Lung (tissue), 12 donors: Measurements from ENCODE around the gene USP32. TPM values are rescaled to one million over a fixed set of nuclear protein-coding genes. Genes with fewer than 3 reads are reported as not detected.
A peak's percentile ranks its signal among the peaks of the same experiment; 100 is the strongest.

Experiments used
- ATAC-seq: fragments of 200-7000 bp; cut with Tn5 transposase; one replicate; pipeline ENCODE4 v1.9.1; 2020; ENCODE audit warnings: moderate number of reproducible peaks; ENCODE audit not compliant: insufficient read depth, low FRiP score
- DNase-seq, 3 donors: peaks; one replicate each; pipeline ENCODE4 v3.0.0-alpha.2; 2013 to 2017
- H3K27ac ChIP-seq, 2 donors: one replicate each; pipeline ENCODE4 v1.5.1; 2013; ENCODE audit warnings: mild to moderate bottlenecking in 2 of 2, moderate library complexity in 2 of 2, control low read depth in 1 of 2, inconsistent platforms in 1 of 2, low read depth in 1 of 2, low read length in 1 of 2
- H3K27me3 ChIP-seq, 3 donors: one replicate each; pipeline ENCODE4 v1.5.1; 2013; ENCODE audit warnings: low read length in 2 of 3; ENCODE audit not compliant: control insufficient read depth in 3 of 3, insufficient read depth in 3 of 3
- H3K36me3 ChIP-seq, 4 donors: one replicate each; pipeline ENCODE4 v1.5.1; 2013; ENCODE audit warnings: low read length in 4 of 4, mild to moderate bottlenecking in 1 of 4, moderate library complexity in 1 of 4; ENCODE audit not compliant: control insufficient read depth in 4 of 4, insufficient read depth in 4 of 4
- H3K4me1 ChIP-seq, 5 donors: one replicate each; pipeline ENCODE4 v1.5.1; 2013; ENCODE audit warnings: low read length in 5 of 5, mild to moderate bottlenecking in 2 of 5, moderate library complexity in 1 of 5; ENCODE audit not compliant: control insufficient read depth in 5 of 5, insufficient read depth in 5 of 5
- H3K4me3 ChIP-seq: one replicate; pipeline ENCODE4 v1.5.1; 2013; ENCODE audit warnings: mild to moderate bottlenecking, control low read depth, moderate library complexity
- H3K9ac ChIP-seq, 2 donors: one replicate each; pipeline ENCODE4 v1.5.1; 2013; ENCODE audit warnings: low read length in 2 of 2, control low read depth in 1 of 2; ENCODE audit not compliant: insufficient read depth in 1 of 2
- H3K9me3 ChIP-seq, 4 donors: one replicate each; pipeline ENCODE4 v1.5.1; 2013; ENCODE audit warnings: low read length in 3 of 4, mild to moderate bottlenecking in 1 of 4, moderate library complexity in 1 of 4; ENCODE audit not compliant: control insufficient read depth in 4 of 4, insufficient read depth in 3 of 4
- CTCF ChIP-seq: IDR thresholded peaks from 2 replicates; pipeline ENCODE4 v1.5.1; 2012; ENCODE audit warnings: mild to moderate bottlenecking; ENCODE audit errors: control extremely low read depth, extremely low read depth
- WGBS, 2 donors: extraction: QIAGEN DNeasy Blood & Tissue Kit; methylation state at CpG; one replicate each; pipeline ENCODE4 v1.1.7; 2013; 5-methylcytosine and 5-hydroxymethylcytosine counted together
- polyA plus RNA-seq, 2 donors: library from polyadenylated mRNA; stranded (reverse); fragments of 200-250 nt; gene quantifications; one replicate each; pipeline ENCODE4 v1.2.1, GENCODE V29; 2013
- total RNA-seq, 2 donors: library from RNA; depleted of rRNA in 1 of 2; stranded (reverse); fragments of >200 nt in 1 of 2; gene quantifications; one replicate each; pipeline ENCODE4 v1.2.1, GENCODE V29; 2014 to 2021
- donor health status: control.
- donor health status: control.
- donor health status: Bipolar disorder and iron deficiency.
- donor health status: healthy.
- donor health status: DM: yes; HTN: yes; CAD: no.

USP32 gene
- total and polyA plus RNA-seq, 4 donors, result 18.2 to 96.6 (median 51.1) TPM

GRCh38 chr17:60155815-60156214, 236.1 kb downstream of the USP32 start:
- Histone ChIP-seq H3K9me3 (peaks cover 0 to 1% (median 0%) of the 10 kb centered on the region in 4 donors), H3K36me3 (no peaks in the 10 kb centered on the region), H3K27ac (no peak overlapping the region), H3K27me3 (peaks cover 0 to 10% (median 4%) of the 10 kb centered on the region in 3 donors), H3K9ac (no peak overlapping the region), H3K4me1 (peaks cover 0 to 25% (median 8%) of the 10 kb centered on the region in 5 donors), H3K4me3 (no peak overlapping the region)
- DNase-seq, result no peak
- 78 to 81% methylated on average over 9 of the region's 9 CpGs for WGBS, 2 donors
- ATAC-seq, result no peak
- no peak for TF ChIP-seq CTCF

- WGBS, 2 donors, result 63 to 70% methylated on average over 3 of the region's 3 CpGs
- H3K9me3 ChIP-seq, result peaks cover 0 to 3% (median 0%) of the 10 kb centered on the region in 4 donors
- peaks cover 0 to 27% (median 8%) of the 10 kb centered on the region in 5 donors for H3K4me1 ChIP-seq
- DNase-seq (no peak), ATAC-seq (no peak)
- H3K27ac ChIP-seq, result peak overlapping the region in 1 of 2 donors; percentile 23
- H3K36me3 ChIP-seq, result no peaks in the 10 kb centered on the region
- no peak overlapping the region for H3K4me3 ChIP-seq
- H3K9ac ChIP-seq, result no peak overlapping the region
- peaks cover 0 to 10% (median 6%) of the 10 kb centered on the region in 3 donors for H3K27me3 ChIP-seq
- no peak for TF ChIP-seq CTCF
Observed at GRCh38 chr17:60155427-60155814, 236.5 kb downstream of the USP32 start.

- 65 to 78% methylated on average over 14 of the region's 14 CpGs for WGBS, 2 donors
- H3K9ac ChIP-seq, result no peak overlapping the region
- H3K27me3 ChIP-seq, result peaks cover 0 to 12% (median 9%) of the 10 kb centered on the region in 3 donors
- H3K4me3 ChIP-seq, result no peak overlapping the region
- ATAC-seq (no peak), DNase-seq (peak in 1 of 3 donors; percentile 63)
- H3K4me1 ChIP-seq, result peaks cover 0 to 29% (median 11%) of the 10 kb centered on the region in 5 donors
- H3K27ac ChIP-seq, result peak overlapping the region in 1 of 2 donors; percentile 23
- TF ChIP-seq CTCF, result no peak
- H3K36me3 ChIP-seq, result no peaks in the 10 kb centered on the region
- H3K9me3 ChIP-seq, result peaks cover 0 to 3% (median 0%) of the 10 kb centered on the region in 4 donors
Observed at GRCh38 chr17:60154616-60155426, 237.1 kb downstream of the USP32 start.
